GM12878 (cell line): ENCODE results near the gene ATP2A2. TPM values are rescaled to one million over a fixed set of nuclear protein-coding genes. Genes with fewer than 3 reads are reported as not detected.

Experiments
- ATAC-seq: fragments of 200-7000 bp; cut with Tn5 transposase; 3 replicates; pipeline ENCODE4 v1.9.1; 2020; ENCODE audit warnings: mild to moderate bottlenecking, moderate library complexity
- BruUV-seq: library from RNA; stranded (reverse); fragments of 400-500 nt; replicated peaks from 2 replicates; lab custom pipeline; 2021; lab: Mats Ljungman, UMichigan
- CTCF ChIA-PET: fragments of 300-600 bp; sonication (Branson Sonifier 250); formaldehyde crosslinking; extraction: SDS; loops from one replicate; lab custom pipeline; 2021; ENCODE audit warnings: inconsistent platforms; lab: Yijun Ruan, JAX
- POLR2A ChIA-PET: fragments of 350-600 bp; formaldehyde crosslinking; extraction: SDS; loops from one replicate; lab custom pipeline; 2021; ENCODE audit warnings: inconsistent platforms; lab: Charles Lee
- RAD21 ChIA-PET: fragments of 300-600 bp; sonication (Branson Sonifier 250); formaldehyde crosslinking; loops from one replicate; lab custom pipeline; 2023; ENCODE audit warnings: antibody characterized with exemption; ENCODE audit not compliant: unreplicated experiment; lab: Charles Lee
- SMC1A ChIA-PET: fragments of 300-600 bp; sonication (Branson Sonifier 250); formaldehyde crosslinking; loops from one replicate; lab custom pipeline; 2023; ENCODE audit not compliant: unreplicated experiment, uncharacterized antibody; lab: Charles Lee
- DNase-seq: peaks from one replicate; pipeline ENCODE4 v3.0.0-alpha.2; 2011; ENCODE audit warnings: low read depth, low spot score
- FAIRE-seq: peaks from 3 replicates; lab custom pipeline; 2011; peaks lifted over from hg19 to GRCh38; lab: Jason Lieb, UNC
- H2AFZ ChIP-seq: 2 replicates; pipeline ENCODE4 v1.6.0; 2011; ENCODE audit warnings: low read depth, low read length, control low read depth; ENCODE audit not compliant: control insufficient read depth
- H3K27ac ChIP-seq: 2 replicates; pipeline ENCODE4 v1.5.1; 2011; ENCODE audit warnings: control low read depth; ENCODE audit not compliant: control insufficient read depth, insufficient read depth
- H3K27me3 ChIP-seq, 2 experiments: replicated peaks in 1 of 2; 2 replicates each; pipeline versions ENCODE4 v1.6.0 to v1.6.1; 2011; ENCODE audit warnings: low read length in 1 of 2; ENCODE audit not compliant: control insufficient read depth in 2 of 2, insufficient read depth in 2 of 2
- H3K36me3 ChIP-seq, 2 experiments: 2 replicates each; pipeline ENCODE4 v1.5.1; 2011; ENCODE audit warnings: low read length in 1 of 2; ENCODE audit not compliant: control insufficient read depth in 2 of 2, insufficient read depth in 2 of 2
- H3K4me1 ChIP-seq: 2 replicates; pipeline ENCODE4 v1.6.1; 2011; ENCODE audit warnings: mild to moderate bottlenecking, low read length, moderate library complexity, mixed read lengths; ENCODE audit not compliant: control insufficient read depth, insufficient read depth
- H3K4me2 ChIP-seq: 2 replicates; pipeline ENCODE4 v1.6.0; 2011; ENCODE audit warnings: control low read depth; ENCODE audit not compliant: control insufficient read depth, insufficient read depth
- H3K4me3 ChIP-seq: fragments of 200-600 bp; sonication (generic); 2 replicates; pipeline ENCODE4 v1.5.1; 2016
- H3K79me2 ChIP-seq: 2 replicates; pipeline ENCODE4 v1.6.0; 2011; ENCODE audit warnings: low read length; ENCODE audit not compliant: control insufficient read depth, insufficient read depth
- H3K9ac ChIP-seq: 2 replicates; pipeline ENCODE4 v1.8.0; 2011; ENCODE audit warnings: low read length, control low read depth, mixed read lengths; ENCODE audit not compliant: control insufficient read depth, insufficient read depth
- H3K9me3 ChIP-seq: replicated peaks from 3 replicates; pipeline ENCODE4 v1.5.1; 2011; ENCODE audit warnings: mild to moderate bottlenecking, low read length; ENCODE audit not compliant: control insufficient read depth, insufficient read depth
- H4K20me1 ChIP-seq: 2 replicates; pipeline ENCODE4 v1.6.0; 2011; ENCODE audit not compliant: control insufficient read depth, insufficient read depth
- CBFB ChIP-seq: IDR thresholded peaks from 2 replicates; pipeline ENCODE4 v1.6.1; 2016; ENCODE audit warnings: antibody characterized with exemption, low read depth
- CEBPZ ChIP-seq: fragments of 150-350 bp; IDR thresholded peaks from 2 replicates; pipeline ENCODE4 v1.6.1; 2016; ENCODE audit warnings: low read depth, low read length
- CHD2 ChIP-seq: IDR thresholded peaks from 2 replicates; pipeline ENCODE4 v1.6.1; 2011; ENCODE audit warnings: low read depth, low read length, improper control_type of control experiment, borderline replicate concordance
- EP300 ChIP-seq, 2 experiments: fragments of 150-350 bp in 1 of 2; IDR thresholded peaks; 2 replicates each; pipeline ENCODE4 v1.6.1; 2011 to 2012; ENCODE audit warnings: low read depth in 2 of 2, low read length in 2 of 2, borderline replicate concordance in 1 of 2, improper control_type of control experiment in 1 of 2, inconsistent platforms in 1 of 2; ENCODE audit not compliant: control insufficient read depth in 1 of 2
- HCFC1 ChIP-seq: fragments of 150-350 bp; IDR thresholded peaks from 2 replicates; pipeline ENCODE4 v1.6.1; 2014; ENCODE audit warnings: low read length
- MLLT1 ChIP-seq: fragments of 450-650 bp; IDR thresholded peaks from 2 replicates; pipeline ENCODE4 v1.6.1; 2016; ENCODE audit warnings: mild to moderate bottlenecking
- SREBF1 ChIP-seq: IDR thresholded peaks from 2 replicates; pipeline ENCODE4 v1.6.1; 2012; ENCODE audit warnings: mild to moderate bottlenecking, low read length
- SUZ12 ChIP-seq: fragments of 200-600 bp; sonication (generic); IDR thresholded peaks from one replicate; pipeline ENCODE4 v1.6.1; 2018; ENCODE audit warnings: antibody characterized with exemption, mild to moderate bottlenecking; ENCODE audit not compliant: unreplicated experiment
- TBL1XR1 ChIP-seq: IDR thresholded peaks from 2 replicates; pipeline ENCODE4 v1.6.1; 2012; ENCODE audit warnings: low read depth, low read length, improper control_type of control experiment
- YY1 ChIP-seq: IDR thresholded peaks from 2 replicates; pipeline ENCODE4 v1.6.1; 2011; ENCODE audit warnings: low read depth, mild to moderate bottlenecking, low read length
- WGBS: methylation state at CpG from one replicate; pipeline ENCODE4 v1.1.6; 2016; ENCODE audit warnings: low lambda C conversion rate; ENCODE audit not compliant: insufficient replicate concordance, insufficient coverage; ENCODE audit errors: missing lambda C conversion rate; 5-methylcytosine and 5-hydroxymethylcytosine counted together
- in situ Hi-C: fragments of 300-500 bp; cut with MboI; formaldehyde crosslinking; loops from 9 replicates; pipeline ENCODE4 v1.14.3; 2018; ENCODE audit warnings: mixed read lengths
- intact Hi-C: fragments of 100-400 bp; cut with micrococcal nuclease; formaldehyde crosslinking; loops from one replicate; pipeline ENCODE4 v1.14.2; 2022; ENCODE audit not compliant: unreplicated experiment
- polyA plus RNA-seq, 11 experiments: library from polyadenylated mRNA; depleted of rRNA in 4 of 11; unstranded in 6 of 11; stranded (reverse) in 5 of 11; fragments of >200 nt; fragmentation: Nextera tagmentation in 4 of 11; fragmentation: Illumina TruSeq in 1 of 11; extraction: Ambion mirVana in 4 of 11; extraction: Trizol in 1 of 11; gene quantifications; 1 replicate in 1 of 11; 2 replicates in 10 of 11; pipeline versions ENCODE4 v1.2.1 to v1.2.3, GENCODE V29; 2011 to 2016; ENCODE audit warnings: inconsistent platforms in 2 of 11, missing spikeins in 2 of 11, low read depth in 1 of 11
- total RNA-seq, 4 experiments: library from RNA; depleted of rRNA in 3 of 4; stranded (reverse); fragments of >200 nt in 3 of 4; fragmentation: Illumina TruSeq in 1 of 4; extraction: Trizol in 1 of 4; gene quantifications; 2 replicates each; pipeline versions ENCODE4 v1.2.1 to v1.2.3, GENCODE V29; 2013 to 2021

The ATP2A2 gene
- total and polyA plus RNA-seq, 10 of the 15 experiments (the other 5 are each of a cell fraction or from before 2014, with no cell fraction given) = 3.7 to 133 (median 34.4) TPM

GRCh38 chr12:110278255-110278536 is 2.9 kb upstream of the ATP2A2 start (continued):
- TF ChIP-seq CEBPZ (no peak), MLLT1 (no peak), EP300 (IDR thresholded peaks at IDR 0.05; ENCODE audit: borderline replicate concordance in 1 of 2, control insufficient read depth in 1 of 2, low read depth in 2 of 2, low read length in 2 of 2) (no peak), TBL1XR1 (no peak)

GRCh38 chr12:110279566-110280375 is 1.3 kb upstream of the ATP2A2 start:
- no peak for TF ChIP-seq SUZ12
- TF ChIP-seq CBFB = no peak
- no peak for TF ChIP-seq HCFC1
- no peak for TF ChIP-seq YY1
- TF ChIP-seq CHD2 = no peak
- TF ChIP-seq SREBF1 = no peak
- Histone ChIP-seq H3K9ac (no peak overlapping the region), H3K79me2 (peaks cover 37% of the 10 kb centered on the region), H3K27ac (no peak overlapping the region), H3K4me2 (peak overlapping the region; percentile 81), H4K20me1 (no peaks in the 10 kb centered on the region), H3K4me3 (peak overlapping the region; percentile 78), H3K4me1 (no peaks in the 10 kb centered on the region; the same call in 1 of the 2 replicates), H3K36me3 (peaks cover 0 to 6% of the 10 kb centered on the region in 2 experiments; a peak in 1 of 4 replicates), H3K27me3 (no peaks in the 10 kb centered on the region), H3K9me3 (no peaks in the 10 kb centered on the region; the same call in 2 of the 3 replicates), H2AFZ (peak overlapping the region; percentile 95)
- ATAC-seq (no peak), DNase-seq (no peak), FAIRE-seq (no peak)
- SMC1A ChIA-PET = interaction anchor here (0.8 to 2.2 kb wide), 7 partner anchors 10 to 178 kb away, joined by 3 to 6 read pairs (median 5); no protein-coding TSS in a partner anchor
- in situ Hi-C loops (no loop called here), intact Hi-C loops (no loop called here)
- POLR2A ChIA-PET = interaction anchor here (0.5 to 1.3 kb wide), 6 partner anchors 9 to 167 kb away, joined by 3 to 5 read pairs (median 3); no protein-coding TSS in a partner anchor
- CTCF ChIA-PET = interaction anchor here (0.5 to 2.5 kb wide), 10 partner anchors 30 to 342 kb away, joined by 3 to 5 read pairs (median 3); no protein-coding TSS in a partner anchor
- BruUV-seq = no TSS peak
- RAD21 ChIA-PET = interaction anchor here (0.8 to 2.1 kb wide), 4 partner anchors 33 to 322 kb away, joined by 3 to 10 read pairs (median 4); partner anchors contain the start of gene IFT81
- 79% methylated on average over 14 of the region's 14 CpGs for WGBS
